Neutrophil (primary cell): Measurements from ENCODE around the gene PPP1R27.
A peak's percentile ranks its signal among the peaks of the same experiment; 100 is the strongest.

ENCODE experiments used
- H3K27ac ChIP-seq: fragments of 200-600 bp; sonication (generic); 2 replicates; pipeline ENCODE4 v1.5.1; 2016; ENCODE audit warnings: mild to moderate bottlenecking, moderate library complexity
- H3K27me3 ChIP-seq: fragments of 200-600 bp; sonication (generic); 2 replicates; pipeline ENCODE4 v1.6.0; 2016; ENCODE audit warnings: mild to moderate bottlenecking
- H3K36me3 ChIP-seq: fragments of 200-600 bp; sonication (generic); 2 replicates; pipeline ENCODE4 v1.5.1; 2017
- H3K4me1 ChIP-seq, 2 experiments: fragments of 200-600 bp in 1 of 2; sonication (generic) in 1 of 2; 1 replicate in 1 of 2; 2 replicates in 1 of 2; pipeline versions ENCODE4 v1.5.1 to v1.6.1; 2013 to 2016; ENCODE audit warnings: low read depth in 1 of 2, low read length in 1 of 2, mild to moderate bottlenecking in 1 of 2, moderate library complexity in 1 of 2; ENCODE audit not compliant: control insufficient read depth in 1 of 2, insufficient read depth in 1 of 2
- H3K4me3 ChIP-seq, 2 experiments: fragments of 200-600 bp in 1 of 2; sonication (generic) in 1 of 2; 1 replicate in 1 of 2; 2 replicates in 1 of 2; pipeline ENCODE4 v1.5.1; 2013 to 2016; ENCODE audit warnings: low read depth in 1 of 2, low read length in 1 of 2, mild to moderate bottlenecking in 1 of 2, moderate library complexity in 1 of 2
- H3K9me3 ChIP-seq: fragments of 200-600 bp; sonication (generic); 2 replicates; pipeline ENCODE4 v1.5.1; 2016
- TF ChIP-seq, protein P1 (sequence below): fragments of 200-600 bp; sonication (generic); IDR thresholded peaks from 2 replicates; pipeline ENCODE4 v1.5.1; 2016; ENCODE audit warnings: antibody characterized with exemption

Gene PPP1R27

DNA sequence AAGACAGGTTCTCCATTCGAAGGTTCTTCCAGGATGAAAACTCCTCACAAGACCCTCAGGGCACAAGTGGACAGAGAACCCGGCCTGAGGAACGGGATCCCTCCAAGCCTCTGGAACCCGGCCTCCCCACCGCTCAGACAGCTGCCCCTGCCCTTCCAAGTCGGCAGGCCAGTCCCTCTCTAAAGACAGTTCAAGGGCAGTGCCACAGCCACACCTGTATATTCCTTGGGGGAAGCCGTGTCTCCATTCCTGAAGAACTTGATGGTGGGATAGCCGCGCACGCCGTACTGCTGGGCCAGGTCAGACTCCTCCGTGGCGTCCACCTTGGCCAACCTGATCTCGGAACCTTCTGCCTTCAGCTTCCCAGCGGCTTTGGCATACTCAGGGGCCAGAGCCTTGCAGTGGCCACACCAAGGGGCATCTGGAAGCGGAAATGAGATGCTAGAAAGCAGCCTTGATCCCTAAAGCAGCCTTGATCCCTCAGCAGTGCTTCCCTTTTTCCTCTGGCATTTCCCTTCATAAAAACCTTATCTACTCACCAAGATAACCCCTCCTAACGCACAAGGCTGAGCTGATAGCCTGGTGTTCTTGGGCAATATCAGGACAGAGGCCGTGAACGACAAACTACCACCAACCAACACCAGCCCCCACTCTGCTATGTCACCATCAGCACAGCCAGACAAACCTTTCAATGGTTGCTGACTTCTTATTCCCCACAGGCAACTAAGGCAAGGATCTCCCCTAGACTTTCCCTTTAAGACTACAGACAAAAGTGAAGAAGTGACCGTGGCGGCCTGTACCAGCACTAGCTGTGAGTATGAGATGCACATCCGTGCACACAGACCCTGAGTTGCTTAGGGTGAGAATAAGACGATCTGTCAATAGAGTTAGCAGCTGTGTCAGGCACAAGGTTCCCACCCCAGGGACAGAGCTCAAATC lies 24.4 kb upstream of the PPP1R27 start:
- H3K36me3 ChIP-seq: peaks cover 27% of the 10 kb centered on the region
- peak overlapping the region; percentile 81 to 95 for H3K4me3 ChIP-seq

DNA sequence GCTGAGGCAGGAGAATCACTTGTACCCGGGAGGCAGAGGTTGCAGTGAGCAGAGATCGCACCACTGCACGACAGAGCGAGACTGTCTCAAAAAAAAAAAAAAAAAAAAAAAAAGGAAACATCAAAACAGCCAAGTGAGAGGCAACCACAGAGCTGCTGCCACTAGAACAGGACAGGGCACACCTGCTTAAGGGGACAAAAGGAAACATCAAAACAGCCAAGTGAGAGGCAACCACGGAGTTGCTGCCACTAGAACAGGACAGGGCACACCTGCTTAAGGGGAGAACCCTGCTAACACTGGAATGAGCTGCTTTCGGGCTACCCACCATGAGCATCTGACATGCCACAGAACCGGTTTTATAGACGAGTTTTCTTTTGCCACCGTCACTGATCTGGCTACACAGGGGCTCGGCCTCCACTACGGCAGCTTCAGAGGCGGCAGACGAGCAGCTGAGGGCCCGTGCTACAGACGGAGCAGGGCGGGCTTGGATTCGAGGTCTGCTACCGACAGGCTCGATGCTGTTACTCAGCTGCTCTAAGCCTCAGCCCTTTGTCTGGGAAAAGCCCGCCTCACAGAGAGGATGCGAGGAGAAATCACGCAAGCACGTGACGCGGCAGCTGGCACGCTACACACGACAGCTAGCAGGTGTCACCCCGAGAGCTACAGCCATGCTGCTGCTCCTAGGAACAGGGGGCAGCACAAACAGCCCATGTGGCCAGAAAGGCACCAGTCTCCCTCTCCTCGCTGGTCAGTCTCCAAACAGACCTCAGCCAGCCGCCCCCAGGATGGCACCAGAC lies 23.5 kb upstream of the PPP1R27 start:
- peak overlapping the region; percentile 96 for H3K27ac ChIP-seq
- H3K9me3 ChIP-seq: no peaks in the 10 kb centered on the region
- H3K4me1 ChIP-seq: peaks cover 50 to 56% of the 10 kb centered on the region in 2 experiments
- TF ChIP-seq, protein P1, sequence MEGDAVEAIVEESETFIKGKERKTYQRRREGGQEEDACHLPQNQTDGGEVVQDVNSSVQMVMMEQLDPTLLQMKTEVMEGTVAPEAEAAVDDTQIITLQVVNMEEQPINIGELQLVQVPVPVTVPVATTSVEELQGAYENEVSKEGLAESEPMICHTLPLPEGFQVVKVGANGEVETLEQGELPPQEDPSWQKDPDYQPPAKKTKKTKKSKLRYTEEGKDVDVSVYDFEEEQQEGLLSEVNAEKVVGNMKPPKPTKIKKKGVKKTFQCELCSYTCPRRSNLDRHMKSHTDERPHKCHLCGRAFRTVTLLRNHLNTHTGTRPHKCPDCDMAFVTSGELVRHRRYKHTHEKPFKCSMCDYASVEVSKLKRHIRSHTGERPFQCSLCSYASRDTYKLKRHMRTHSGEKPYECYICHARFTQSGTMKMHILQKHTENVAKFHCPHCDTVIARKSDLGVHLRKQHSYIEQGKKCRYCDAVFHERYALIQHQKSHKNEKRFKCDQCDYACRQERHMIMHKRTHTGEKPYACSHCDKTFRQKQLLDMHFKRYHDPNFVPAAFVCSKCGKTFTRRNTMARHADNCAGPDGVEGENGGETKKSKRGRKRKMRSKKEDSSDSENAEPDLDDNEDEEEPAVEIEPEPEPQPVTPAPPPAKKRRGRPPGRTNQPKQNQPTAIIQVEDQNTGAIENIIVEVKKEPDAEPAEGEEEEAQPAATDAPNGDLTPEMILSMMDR: no peak
- H3K36me3 ChIP-seq: peaks cover 36% of the 10 kb centered on the region
- peak overlapping the region; percentile 81 to 95 for H3K4me3 ChIP-seq
- no peaks in the 10 kb centered on the region for H3K27me3 ChIP-seq

More for the DNA sequence above, 24.4 kb upstream of the PPP1R27 start:
- TF ChIP-seq, protein P1: no peak
- H3K4me1 ChIP-seq: peaks cover 59 to 64% of the 10 kb centered on the region in 2 experiments
- H3K27ac ChIP-seq: peak overlapping the region; percentile 96
- H3K9me3 ChIP-seq: no peaks in the 10 kb centered on the region
- no peaks in the 10 kb centered on the region for H3K27me3 ChIP-seq

DNA sequence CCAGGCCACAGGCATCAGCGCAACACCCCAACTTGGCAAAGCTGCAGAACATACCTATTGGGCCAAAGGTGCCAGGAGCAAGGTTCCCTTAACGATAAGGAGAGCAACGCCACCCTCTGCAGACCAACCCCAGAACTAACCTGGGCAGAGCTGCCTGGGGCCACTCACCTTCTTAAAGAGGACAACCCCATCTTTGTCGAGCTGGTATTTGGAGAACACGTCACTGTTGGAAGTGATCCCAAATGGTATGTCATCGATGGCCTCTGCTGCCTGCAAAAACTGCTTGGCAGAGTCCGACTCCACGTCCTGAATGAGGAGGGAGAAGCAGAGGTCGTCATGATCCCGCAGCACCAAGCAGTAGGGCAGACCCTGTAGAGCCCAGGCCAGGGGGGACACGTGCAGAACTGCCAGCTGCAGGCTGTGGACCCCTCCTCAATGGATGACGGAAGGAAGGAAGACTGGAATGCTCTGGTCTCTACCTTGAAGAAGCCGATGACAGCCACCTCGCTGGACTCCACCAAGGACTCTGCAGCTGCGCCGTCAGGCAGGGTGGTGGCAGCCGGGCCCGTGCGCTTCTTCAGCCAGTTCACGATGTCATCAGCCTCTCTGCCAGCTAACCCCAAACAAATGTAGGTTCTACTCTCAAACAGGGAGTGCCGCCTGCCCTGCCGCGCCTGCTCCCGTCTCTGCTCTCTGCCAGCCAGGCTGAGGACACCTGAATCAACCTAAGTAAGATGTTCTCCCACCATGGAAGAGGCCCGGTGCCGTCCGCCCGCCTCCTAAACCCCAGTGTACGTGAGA lies 20.3 kb upstream of the PPP1R27 start:
- Histone ChIP-seq H3K27ac (no peak overlapping the region), H3K9me3 (no peaks in the 10 kb centered on the region), H3K4me1 (peaks cover 28 to 31% of the 10 kb centered on the region in 2 experiments), H3K36me3 (peaks cover 64% of the 10 kb centered on the region), H3K4me3 (no peak overlapping the region), H3K27me3 (no peaks in the 10 kb centered on the region)
- TF ChIP-seq, protein P1: no peak

DNA sequence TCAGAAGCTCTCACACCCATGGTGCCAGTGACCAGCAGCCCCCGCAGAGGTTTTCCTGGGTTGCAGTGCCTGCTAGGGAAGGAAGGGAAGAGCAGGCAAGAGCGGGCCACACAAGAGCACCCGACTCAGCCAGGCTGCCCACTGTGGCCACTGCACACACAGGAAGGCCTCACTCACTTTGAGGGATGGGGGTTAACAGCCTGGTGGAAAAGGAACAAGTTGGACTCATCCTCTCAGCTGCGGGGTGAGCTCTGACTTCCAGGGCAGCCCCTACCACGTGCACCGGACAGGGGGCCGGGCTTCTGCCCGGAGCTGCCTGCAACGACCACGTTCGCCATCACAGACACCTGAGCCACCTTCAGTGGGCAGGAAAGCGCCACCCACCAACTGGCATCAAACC lies 17.4 kb upstream of the PPP1R27 start:
- TF ChIP-seq, protein P1: no peak
- no peaks in the 10 kb centered on the region for H3K27me3 ChIP-seq
- peaks cover 1 to 3% of the 10 kb centered on the region in 2 experiments for H3K4me1 ChIP-seq
- no peaks in the 10 kb centered on the region for H3K9me3 ChIP-seq
- H3K27ac ChIP-seq: no peak overlapping the region
- peaks cover 72% of the 10 kb centered on the region for H3K36me3 ChIP-seq
- no peak overlapping the region for H3K4me3 ChIP-seq

DNA sequence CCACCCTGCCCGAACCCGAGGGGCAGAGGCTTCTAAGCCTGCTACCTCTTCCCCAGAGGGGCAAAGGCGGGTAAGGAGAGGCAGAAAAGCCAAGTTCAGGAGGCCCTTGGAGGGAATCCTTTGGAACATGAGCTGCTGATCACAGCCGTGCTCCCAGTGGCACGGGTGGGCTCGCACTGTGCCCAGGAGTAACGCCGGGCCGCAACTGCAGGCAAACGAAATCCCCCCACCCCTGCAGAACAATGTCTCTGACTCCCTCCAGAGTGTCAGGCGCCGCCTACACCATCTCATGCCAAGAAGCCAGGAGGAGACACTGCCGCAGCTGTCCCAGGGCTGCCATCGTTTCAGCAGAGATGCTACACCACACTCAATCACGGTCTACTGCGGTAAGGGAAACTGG lies 16.6 kb upstream of the PPP1R27 start:
- H3K4me1 ChIP-seq: no peaks in the 10 kb centered on the region
- H3K27me3 ChIP-seq: no peaks in the 10 kb centered on the region
- peaks cover 77% of the 10 kb centered on the region for H3K36me3 ChIP-seq
- no peaks in the 10 kb centered on the region for H3K9me3 ChIP-seq
- no peak overlapping the region for H3K4me3 ChIP-seq
- TF ChIP-seq, protein P1: no peak
- no peak overlapping the region for H3K27ac ChIP-seq
